A673 (cell line): ENCODE results near the gene KIRREL3. TPM values are rescaled to one million over a fixed set of nuclear protein-coding genes. Genes with fewer than 3 reads are reported as not detected.

Source experiments
- BruUV-seq: library from RNA; stranded (reverse); fragments of 400-500 nt; replicated peaks from 2 replicates; lab custom pipeline; 2021; lab: Mats Ljungman, UMichigan
- CTCF ChIA-PET: fragments of 300-600 bp; sonication (Branson Sonifier 250); formaldehyde crosslinking; loops from one replicate; lab custom pipeline; 2022; ENCODE audit warnings: antibody characterized with exemption; lab: Charles Lee
- POLR2A ChIA-PET: fragments of 300-600 bp; sonication (Branson Sonifier 250); formaldehyde crosslinking; loops from one replicate; lab custom pipeline; 2022; ENCODE audit warnings: antibody characterized with exemption; ENCODE audit not compliant: low non-redundant PET; lab: Charles Lee
- DNase-seq: peaks from one replicate; pipeline ENCODE4 v3.0.0-alpha.2; 2015; ENCODE audit warnings: low spot score
- H3K27ac ChIP-seq: fragments of 200-600 bp; sonication (generic); 2 replicates; pipeline ENCODE4 v1.5.1; 2016; ENCODE audit warnings: mixed run types, low read depth, mild to moderate bottlenecking, mixed read lengths, antibody characterized with exemption, low read length; ENCODE audit not compliant: poor library complexity, severe bottlenecking
- H3K27me3 ChIP-seq: fragments of 200-600 bp; sonication (generic); replicated peaks from 2 replicates; pipeline ENCODE4 v1.6.1; 2017; ENCODE audit warnings: mixed run types, low read depth, mild to moderate bottlenecking, mixed read lengths, antibody characterized with exemption, low read length; ENCODE audit not compliant: insufficient read depth, poor library complexity
- H3K36me3 ChIP-seq: fragments of 200-600 bp; sonication (generic); 2 replicates; pipeline ENCODE4 v1.6.1; 2016; ENCODE audit warnings: mixed run types, mild to moderate bottlenecking, mixed read lengths, antibody characterized with exemption, low read length; ENCODE audit not compliant: insufficient read depth, poor library complexity, severe bottlenecking
- H3K4me1 ChIP-seq: fragments of 200-600 bp; sonication (generic); 2 replicates; pipeline ENCODE4 v1.6.1; 2017; ENCODE audit warnings: mixed run types, mild to moderate bottlenecking, mixed read lengths, antibody characterized with exemption, low read length; ENCODE audit not compliant: insufficient read depth, poor library complexity, severe bottlenecking
- H3K4me3 ChIP-seq: fragments of 200-600 bp; sonication (generic); 2 replicates; pipeline ENCODE4 v1.5.1; 2016; ENCODE audit warnings: low read depth, mixed run types, mild to moderate bottlenecking, mixed read lengths, low read length; ENCODE audit not compliant: poor library complexity, severe bottlenecking
- H3K9me3 ChIP-seq: fragments of 200-600 bp; sonication (generic); 2 replicates; pipeline ENCODE4 v1.6.1; 2016; ENCODE audit warnings: mixed run types, low read depth, mild to moderate bottlenecking, mixed read lengths, antibody characterized with exemption, low read length; ENCODE audit not compliant: poor library complexity, severe bottlenecking
- EZH2 ChIP-seq: fragments of 200-600 bp; sonication (generic); IDR thresholded peaks from 2 replicates; pipeline ENCODE4 v1.6.1; 2017; ENCODE audit warnings: borderline replicate concordance, low read depth, mild to moderate bottlenecking, mixed read lengths, antibody characterized with exemption, low read length; ENCODE audit not compliant: poor library complexity, severe bottlenecking
- intact Hi-C: fragments of 100-400 bp; cut with micrococcal nuclease; formaldehyde crosslinking; loops from one replicate; pipeline ENCODE4 v1.10.0; 2022; ENCODE audit not compliant: unreplicated experiment
- total RNA-seq: library from RNA; stranded (reverse); gene quantifications from 2 replicates; pipeline ENCODE4 v1.2.3, GENCODE V29; 2021
- TF ChIP-seq, protein P1 (sequence below): fragments of 300-800, 200-600 bp; sonication (generic); conservative IDR thresholded peaks from 2 replicates; pipeline ENCODE4 v1.5.1; 2017; ENCODE audit warnings: low read depth, mild to moderate bottlenecking, antibody characterized with exemption, low read length, moderate library complexity, mixed read lengths

The KIRREL3 gene
- total RNA-seq, 1 experiment from 2014 or later, result not detected

DNA sequence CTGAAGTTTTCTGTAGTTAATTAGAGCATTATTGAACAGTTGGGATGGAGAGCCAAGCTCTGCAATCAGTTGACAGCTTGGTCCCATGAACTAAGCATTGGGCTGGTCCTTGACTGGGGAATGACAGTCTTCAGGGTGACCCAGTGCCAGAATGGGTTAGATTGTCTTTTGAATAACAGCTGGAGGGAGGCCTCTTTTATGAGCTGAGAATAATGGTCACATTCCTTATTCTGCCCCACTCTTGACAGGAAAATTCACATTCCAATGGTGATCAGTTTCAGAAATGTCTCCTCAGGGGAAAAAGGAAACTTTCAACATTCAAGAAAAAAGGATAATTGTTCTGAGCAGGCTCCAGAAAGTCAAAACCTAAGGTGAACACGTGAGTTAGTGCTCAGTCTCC, 113.9 kb downstream of the KIRREL3 start:
- POLR2A ChIA-PET, result no interaction called here
- DNase-seq, result no peak
- intact Hi-C loops, result no loop called here
- CTCF ChIA-PET, result no interaction called here
- no peak overlapping the region for H3K4me3 ChIP-seq
- H3K4me1 ChIP-seq, result no peaks in the 10 kb centered on the region
- BruUV-seq, result no TSS peak
- TF ChIP-seq, protein P1, sequence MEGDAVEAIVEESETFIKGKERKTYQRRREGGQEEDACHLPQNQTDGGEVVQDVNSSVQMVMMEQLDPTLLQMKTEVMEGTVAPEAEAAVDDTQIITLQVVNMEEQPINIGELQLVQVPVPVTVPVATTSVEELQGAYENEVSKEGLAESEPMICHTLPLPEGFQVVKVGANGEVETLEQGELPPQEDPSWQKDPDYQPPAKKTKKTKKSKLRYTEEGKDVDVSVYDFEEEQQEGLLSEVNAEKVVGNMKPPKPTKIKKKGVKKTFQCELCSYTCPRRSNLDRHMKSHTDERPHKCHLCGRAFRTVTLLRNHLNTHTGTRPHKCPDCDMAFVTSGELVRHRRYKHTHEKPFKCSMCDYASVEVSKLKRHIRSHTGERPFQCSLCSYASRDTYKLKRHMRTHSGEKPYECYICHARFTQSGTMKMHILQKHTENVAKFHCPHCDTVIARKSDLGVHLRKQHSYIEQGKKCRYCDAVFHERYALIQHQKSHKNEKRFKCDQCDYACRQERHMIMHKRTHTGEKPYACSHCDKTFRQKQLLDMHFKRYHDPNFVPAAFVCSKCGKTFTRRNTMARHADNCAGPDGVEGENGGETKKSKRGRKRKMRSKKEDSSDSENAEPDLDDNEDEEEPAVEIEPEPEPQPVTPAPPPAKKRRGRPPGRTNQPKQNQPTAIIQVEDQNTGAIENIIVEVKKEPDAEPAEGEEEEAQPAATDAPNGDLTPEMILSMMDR, result no peak
- TF ChIP-seq EZH2, result no peak
- H3K27ac ChIP-seq, result no peak overlapping the region
- H3K27me3 ChIP-seq, result no peaks in the 10 kb centered on the region
- H3K9me3 ChIP-seq, result no peaks in the 10 kb centered on the region
- no peaks in the 10 kb centered on the region for H3K36me3 ChIP-seq

DNA sequence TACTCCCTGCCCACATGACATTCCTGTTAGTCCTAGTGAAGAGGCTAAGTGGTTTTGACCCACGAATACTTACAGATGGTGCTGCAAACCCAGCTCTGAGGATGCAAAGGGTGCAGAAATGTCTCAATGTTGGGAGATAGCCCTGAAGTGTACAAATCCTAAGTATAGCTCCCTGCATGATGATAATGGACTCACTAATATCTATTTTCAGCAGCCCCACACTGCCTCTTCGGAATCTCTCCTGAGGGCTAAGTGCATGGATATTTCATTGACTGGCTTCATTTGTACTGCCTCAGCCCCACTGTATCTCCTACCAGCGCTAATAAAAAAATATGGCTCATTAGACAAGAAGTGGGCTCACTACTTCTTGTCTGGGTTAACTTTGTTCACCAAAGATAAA, 114.5 kb downstream of the KIRREL3 start:
- BruUV-seq, result no TSS peak
- POLR2A ChIA-PET, result no interaction called here
- intact Hi-C loops, result no loop called here
- H3K9me3 ChIP-seq, result no peaks in the 10 kb centered on the region
- CTCF ChIA-PET, result no interaction called here
- DNase-seq, result no peak
- no peaks in the 10 kb centered on the region for H3K27me3 ChIP-seq
- H3K27ac ChIP-seq, result no peak overlapping the region
- TF ChIP-seq, protein P1, result no peak
- TF ChIP-seq EZH2, result no peak
- no peak overlapping the region for H3K4me3 ChIP-seq
- H3K4me1 ChIP-seq, result no peaks in the 10 kb centered on the region
- H3K36me3 ChIP-seq, result no peaks in the 10 kb centered on the region

DNA sequence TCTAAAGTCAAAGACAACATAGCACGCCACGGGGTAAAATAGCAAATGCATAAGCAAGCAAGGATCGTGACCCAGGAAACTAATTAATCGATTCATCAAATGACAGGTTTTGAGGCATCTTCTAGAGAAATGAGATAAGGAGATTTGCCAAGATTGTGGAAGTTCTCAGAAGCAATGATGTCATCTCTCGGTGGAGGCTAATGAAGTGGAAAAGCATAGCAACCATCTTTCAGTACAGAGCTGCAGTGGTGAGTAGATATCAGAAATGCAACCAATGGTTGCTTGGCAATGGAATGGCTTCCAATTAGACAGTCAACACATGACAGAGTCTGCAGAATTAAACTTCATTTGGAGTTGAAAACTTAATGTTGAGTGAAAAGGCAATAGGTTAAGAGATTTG, 116.0 kb downstream of the KIRREL3 start:
- POLR2A ChIA-PET, result no interaction called here
- H3K4me3 ChIP-seq, result no peak overlapping the region
- no peak overlapping the region for H3K27ac ChIP-seq
- H3K9me3 ChIP-seq, result no peaks in the 10 kb centered on the region
- TF ChIP-seq, protein P1, result no peak
- TF ChIP-seq EZH2, result no peak
- BruUV-seq, result no TSS peak
- H3K4me1 ChIP-seq, result no peaks in the 10 kb centered on the region
- no peaks in the 10 kb centered on the region for H3K36me3 ChIP-seq
- no peaks in the 10 kb centered on the region for H3K27me3 ChIP-seq
- CTCF ChIA-PET, result no interaction called here
- DNase-seq, result no peak
- intact Hi-C loops, result no loop called here
